H1 (cell line): ENCODE data around the gene KIF15. TPM values are rescaled to one million over a fixed set of nuclear protein-coding genes. Genes with fewer than 3 reads are reported as not detected.

ENCODE experiments used
- EGR1 ChIP-seq: IDR thresholded peaks from 2 replicates; pipeline ENCODE4 v1.6.1; 2011; ENCODE audit warnings: low read depth, low read length, borderline replicate concordance
- EZH2 ChIP-seq: fragments of 200-600 bp; sonication (generic); IDR thresholded peaks from 2 replicates; pipeline ENCODE4 v1.7.1; 2012; ENCODE audit warnings: low read depth, mild to moderate bottlenecking, moderate library complexity, low read length, inconsistent platforms; ENCODE audit not compliant: severe bottlenecking
- FOSL1 ChIP-seq: IDR thresholded peaks from 2 replicates; pipeline ENCODE4 v1.6.1; 2011; ENCODE audit warnings: mild to moderate bottlenecking, low read depth, low read length, moderate library complexity; ENCODE audit not compliant: insufficient read depth
- GABPA ChIP-seq: IDR thresholded peaks from 2 replicates; pipeline ENCODE4 v1.6.1; 2011; ENCODE audit warnings: mild to moderate bottlenecking, low read length, moderate library complexity, borderline replicate concordance; ENCODE audit not compliant: insufficient read depth
- KDM5A ChIP-seq: fragments of 200-600 bp; IDR thresholded peaks from 2 replicates; pipeline ENCODE4 v1.7.1; 2012; ENCODE audit warnings: mild to moderate bottlenecking, low read length, inconsistent platforms, mixed read lengths
- MAFK ChIP-seq: IDR thresholded peaks from 2 replicates; pipeline ENCODE4 v1.6.1; 2012; ENCODE audit warnings: low read depth, mild to moderate bottlenecking, improper control_type of control experiment, low read length
- NANOG ChIP-seq: IDR thresholded peaks from 2 replicates; pipeline ENCODE4 v1.6.1; 2011; ENCODE audit warnings: low read length, low read depth, mild to moderate bottlenecking, inconsistent platforms; ENCODE audit not compliant: insufficient read depth, poor library complexity, severe bottlenecking
- RNF2 ChIP-seq: fragments of 200-900, 300-1000 bp; sonication (generic); IDR thresholded peaks from 2 replicates; pipeline ENCODE4 v1.7.1; 2016; ENCODE audit warnings: borderline replicate concordance, low read depth, mild to moderate bottlenecking, antibody characterized with exemption, low read length; ENCODE audit not compliant: poor library complexity, severe bottlenecking; ENCODE audit errors: missing control alignments
- SAP30 ChIP-seq: fragments of 300-600 bp; sonication (generic); IDR thresholded peaks from 2 replicates; pipeline ENCODE4 v1.7.1; 2012; ENCODE audit warnings: low read length, moderate library complexity, mild to moderate bottlenecking, inconsistent platforms; ENCODE audit not compliant: insufficient read depth, insufficient replicate concordance
- SIX5 ChIP-seq: IDR thresholded peaks from 2 replicates; pipeline ENCODE4 v1.6.1; 2011; ENCODE audit warnings: mild to moderate bottlenecking, low read depth, low read length
- SP4 ChIP-seq: IDR thresholded peaks from 2 replicates; pipeline ENCODE4 v1.6.1; 2012; ENCODE audit warnings: low read length, inconsistent platforms
- ZNF274 ChIP-seq: IDR thresholded peaks from 2 replicates; pipeline ENCODE4 v1.7.0; 2012; ENCODE audit warnings: low read length, borderline replicate concordance; ENCODE audit errors: extremely low read depth
- polyA plus RNA-seq, 7 experiments: library from polyadenylated mRNA; depleted of rRNA in 3 of 7; stranded (reverse) in 5 of 7; unstranded in 2 of 7; fragments of >200 nt in 5 of 7; fragments of 200-250 nt in 2 of 7; gene quantifications; 1 replicate in 5 of 7; 2 replicates in 1 of 7; 4 replicates in 1 of 7; pipeline versions ENCODE4 v1.2.1 to v1.2.3, GENCODE V29; 2011 to 2013; ENCODE audit warnings: missing spikeins in 2 of 7, mixed read lengths in 2 of 7
- total RNA-seq: library from RNA; stranded (reverse); fragmentation: NEBNext Ultra II Directional; extraction: Animal tissue kit (Norgen Biotek cat#: 25700); gene quantifications from 2 replicates; pipeline ENCODE4 v1.2.1, GENCODE V29; 2021

KIF15 gene
- total and polyA plus RNA-seq, 2 of the 8 experiments (the other 6 are each of a cell fraction or from before 2014, with no cell fraction given) = 4.2 to 25.5 TPM

DNA sequence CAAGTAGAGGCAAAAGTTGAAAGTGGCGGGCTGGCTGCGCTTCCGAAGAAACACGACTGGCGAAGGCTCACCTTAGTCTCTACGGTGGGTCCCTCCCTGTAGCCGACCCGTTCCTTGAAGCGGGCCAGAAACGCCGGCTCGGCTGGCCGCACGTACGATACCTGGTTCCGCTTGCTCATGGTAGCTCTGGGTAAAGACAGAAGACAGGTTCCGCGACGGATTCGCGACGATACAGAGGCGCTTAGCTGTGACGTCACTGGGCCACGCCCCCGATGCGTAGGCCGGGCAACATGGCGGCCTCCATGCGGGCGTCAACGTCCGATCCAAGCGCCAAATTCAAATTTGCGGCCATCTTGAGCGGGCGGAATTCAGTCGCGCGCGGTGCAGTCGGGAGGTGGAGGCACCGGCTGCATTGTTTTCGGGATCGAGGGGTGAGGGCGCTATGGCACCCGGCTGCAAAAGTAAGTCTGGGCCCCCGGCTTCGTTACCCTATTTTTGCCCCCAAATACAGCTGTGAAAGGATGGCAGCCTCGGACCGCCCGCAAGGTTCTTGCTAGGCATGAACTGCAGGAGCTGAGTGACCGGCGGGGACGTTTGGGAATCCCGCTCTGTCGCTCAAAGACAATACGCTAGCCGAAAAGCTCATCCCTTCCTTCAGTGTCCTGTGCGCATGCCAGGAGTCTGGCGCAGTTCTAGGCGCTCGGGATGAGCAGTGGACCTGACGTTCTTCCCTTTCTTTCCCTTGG is at the start of gene KIF15, which contains the start of gene KIAA1143 (continued):
- TF ChIP-seq GABPA = no peak
- no peak for TF ChIP-seq FOSL1
- TF ChIP-seq RNF2 = no peak
- peak; percentile 62 for TF ChIP-seq SIX5
- TF ChIP-seq EGR1 = peak; percentile 80; the same call in 1 of the 2 replicates
- peak; percentile 62 for TF ChIP-seq KDM5A
- no peak for TF ChIP-seq NANOG
- peak; percentile 50 for TF ChIP-seq SAP30
- no peak for TF ChIP-seq ZNF274
- no peak for TF ChIP-seq MAFK
- no peak for TF ChIP-seq EZH2
- TF ChIP-seq SP4 = peak; percentile 93
